ENCODE measurements around the gene SESN1.

DNA sequence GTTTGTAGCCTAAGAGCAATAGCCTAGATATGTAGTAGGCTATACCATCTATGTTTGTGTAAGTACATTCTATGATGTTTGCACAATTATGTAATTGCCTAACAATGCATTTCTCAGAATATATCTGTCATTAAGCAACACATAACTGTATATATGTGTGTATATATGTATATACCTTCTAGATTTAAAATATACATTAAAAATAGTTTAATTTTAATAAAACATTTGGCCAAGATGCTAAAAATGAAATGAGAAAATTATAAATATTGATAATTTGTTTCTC lies 20.6 kb downstream of the SESN1 start:
- TF ChIP-seq SP1 (IDR thresholded peaks at IDR 0.05) (no peak), LEF1 (IDR thresholded peaks at IDR 0.05; ENCODE audit: borderline replicate concordance) (no peak), BHLHE40 (IDR thresholded peaks at IDR 0.05; ENCODE audit: borderline replicate concordance) (no peak), SUZ12 (IDR thresholded peaks at IDR 0.05) (no peak), FOXK2 (IDR thresholded peaks at IDR 0.05) (no peak)
- TF ChIP-seq, protein P1, sequence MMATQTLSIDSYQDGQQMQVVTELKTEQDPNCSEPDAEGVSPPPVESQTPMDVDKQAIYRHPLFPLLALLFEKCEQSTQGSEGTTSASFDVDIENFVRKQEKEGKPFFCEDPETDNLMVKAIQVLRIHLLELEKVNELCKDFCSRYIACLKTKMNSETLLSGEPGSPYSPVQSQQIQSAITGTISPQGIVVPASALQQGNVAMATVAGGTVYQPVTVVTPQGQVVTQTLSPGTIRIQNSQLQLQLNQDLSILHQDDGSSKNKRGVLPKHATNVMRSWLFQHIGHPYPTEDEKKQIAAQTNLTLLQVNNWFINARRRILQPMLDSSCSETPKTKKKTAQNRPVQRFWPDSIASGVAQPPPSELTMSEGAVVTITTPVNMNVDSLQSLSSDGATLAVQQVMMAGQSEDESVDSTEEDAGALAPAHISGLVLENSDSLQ (IDR thresholded peaks at IDR 0.05) = no peak

All from HEK293T (cell line).